GM12891 (cell line): ENCODE measurements around the gene FOXN3.

Experiments used
- DNase-seq: peaks from one replicate; pipeline ENCODE4 v3.0.0; 2011; ENCODE audit warnings: low spot score; ENCODE audit not compliant: insufficient read length
- FAIRE-seq: peaks from 2 replicates; lab custom pipeline; 2011; peaks lifted over from hg19 to GRCh38; lab: Jason Lieb, UNC
- PAX5 ChIP-seq: IDR thresholded peaks from 2 replicates; pipeline ENCODE4 v1.6.1; 2011; ENCODE audit warnings: low read length, moderate library complexity, mild to moderate bottlenecking; ENCODE audit not compliant: insufficient read depth, severe bottlenecking
- POLR2A ChIP-seq: IDR thresholded peaks from 2 replicates; pipeline ENCODE4 v1.6.1; 2011; ENCODE audit warnings: low read depth, low read length, control low read depth
- POLR2AphosphoS5 ChIP-seq: IDR thresholded peaks from 2 replicates; pipeline ENCODE4 v1.6.1; 2011; ENCODE audit warnings: low read depth, low read length, control low read depth
- POU2F2 ChIP-seq: IDR thresholded peaks from 2 replicates; pipeline ENCODE4 v1.6.1; 2011; ENCODE audit warnings: low read depth, mild to moderate bottlenecking, control low read depth, low read length, moderate library complexity
- SPI1 ChIP-seq: IDR thresholded peaks from 2 replicates; pipeline ENCODE4 v1.6.1; 2011; ENCODE audit warnings: low read depth, low read length, control low read depth
- TAF1 ChIP-seq: IDR thresholded peaks from 2 replicates; pipeline ENCODE4 v1.6.1; 2011; ENCODE audit warnings: low read depth, low read length, control low read depth

Gene FOXN3

GRCh38 chr14:89141862-89142261 is 275.2 kb downstream of the FOXN3 start:
- FAIRE-seq, result no peak
- no peak for DNase-seq
- no peak for TF ChIP-seq SPI1
- no peak for TF ChIP-seq POU2F2
- no peak for TF ChIP-seq TAF1
- TF ChIP-seq POLR2A, result no peak
- TF ChIP-seq POLR2AphosphoS5, result no peak
- no peak for TF ChIP-seq PAX5

DNA sequence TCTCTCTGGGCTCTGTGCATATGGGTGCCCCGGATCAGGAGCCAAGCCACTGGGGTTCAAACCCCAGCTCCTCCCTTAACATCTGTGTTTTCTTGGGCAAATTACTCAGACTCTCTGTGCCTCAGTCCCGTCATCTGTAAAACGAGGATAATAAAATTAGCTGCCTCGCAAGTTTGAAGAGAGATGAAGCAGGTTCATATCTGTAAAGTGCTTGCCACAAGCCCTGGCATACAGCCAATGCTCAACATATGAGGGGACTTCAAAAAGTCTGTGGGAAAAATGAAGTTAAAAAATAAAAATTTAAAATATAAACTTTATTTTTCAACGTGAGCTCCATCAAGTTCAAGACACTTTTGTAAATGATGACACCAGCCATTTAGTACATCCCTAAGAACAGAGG is 276.7 kb downstream of the FOXN3 start:
- TF ChIP-seq TAF1 (no peak), PAX5 (no peak), POLR2A (no peak), SPI1 (no peak), POLR2AphosphoS5 (no peak), POU2F2 (no peak)
- DNase-seq, result no peak
- FAIRE-seq, result no peak

- FAIRE-seq, result no peak
- TF ChIP-seq TAF1 (no peak), POU2F2 (no peak), PAX5 (no peak), POLR2AphosphoS5 (no peak), SPI1 (no peak), POLR2A (no peak)
- DNase-seq, result no peak
Observed at GRCh38 chr14:89139404-89140247, 277.4 kb downstream of the FOXN3 start.

DNA sequence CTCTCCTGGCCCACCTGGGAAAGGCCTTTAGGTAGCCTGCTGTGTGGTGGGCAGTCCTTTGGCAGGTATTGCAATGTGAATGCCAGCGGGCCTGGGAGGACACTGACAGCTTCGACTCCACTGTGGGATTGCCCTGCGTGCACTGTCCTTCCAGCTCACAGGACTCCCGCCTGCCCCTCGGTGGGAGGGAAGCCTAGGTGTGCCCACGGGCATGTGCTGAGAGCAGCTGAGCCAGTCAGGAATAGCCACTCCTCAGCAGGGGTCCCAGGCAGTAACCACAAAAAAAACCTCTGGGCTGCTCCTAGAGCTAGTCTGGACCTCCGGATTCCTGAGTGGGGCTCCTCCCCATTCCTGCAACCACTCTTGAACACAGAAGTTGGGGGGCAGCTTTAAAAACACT is 278.2 kb downstream of the FOXN3 start:
- no peak for FAIRE-seq
- DNase-seq, result no peak
- TF ChIP-seq PAX5 (no peak), SPI1 (no peak), POLR2AphosphoS5 (no peak), POU2F2 (no peak), TAF1 (no peak), POLR2A (no peak)

- FAIRE-seq, result no peak
- no peak for DNase-seq
- TF ChIP-seq PAX5 (no peak), SPI1 (no peak), POLR2A (no peak), POU2F2 (no peak), TAF1 (no peak), POLR2AphosphoS5 (no peak)
Observed at GRCh38 chr14:89137526-89138163, 279.4 kb downstream of the FOXN3 start.

GRCh38 chr14:89136587-89136986 is 280.4 kb downstream of the FOXN3 start:
- DNase-seq (no peak), FAIRE-seq (no peak)
- TF ChIP-seq SPI1, result no peak
- TF ChIP-seq PAX5, result no peak
- no peak for TF ChIP-seq POU2F2
- no peak for TF ChIP-seq TAF1
- TF ChIP-seq POLR2A, result no peak
- TF ChIP-seq POLR2AphosphoS5, result no peak

- FAIRE-seq (no peak), DNase-seq (no peak)
- TF ChIP-seq SPI1 (no peak), POLR2AphosphoS5 (no peak), PAX5 (no peak), POLR2A (no peak), POU2F2 (no peak), TAF1 (no peak)
Observed at GRCh38 chr14:89134640-89135039, 282.4 kb downstream of the FOXN3 start.

DNA sequence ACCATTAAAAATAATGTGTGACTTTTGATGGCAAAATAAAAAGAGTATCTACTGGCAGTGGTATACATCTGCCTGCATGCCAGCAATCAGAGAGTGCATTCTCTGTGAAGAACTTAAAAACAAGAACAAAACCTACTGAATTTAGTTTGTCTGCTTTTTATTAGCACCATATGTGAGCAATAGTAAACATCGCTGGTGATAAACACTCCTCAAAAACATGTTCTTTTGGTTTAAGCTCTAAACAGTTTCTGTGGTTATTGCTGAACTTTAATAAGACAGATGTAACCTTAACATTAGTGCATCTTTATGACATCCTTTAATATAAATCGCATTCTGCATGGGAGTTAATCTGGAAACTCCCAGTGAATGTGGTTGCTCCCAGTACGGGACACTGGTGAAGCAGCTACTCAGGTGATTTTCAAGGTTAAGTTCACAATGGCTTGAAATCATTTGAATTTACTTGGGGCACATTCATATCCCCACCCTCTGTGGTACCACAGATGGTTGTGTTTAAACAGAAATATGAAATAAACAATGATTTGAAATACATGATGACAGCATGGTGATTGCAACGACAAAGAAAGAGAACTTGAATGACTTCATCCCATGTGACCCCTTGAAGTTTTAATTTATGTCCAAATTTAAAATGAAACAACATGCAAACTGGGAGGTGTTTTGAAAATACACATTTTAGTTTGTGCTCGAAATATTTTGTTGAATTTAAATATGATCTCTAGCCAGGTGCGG is 285.9 kb downstream of the FOXN3 start:
- TF ChIP-seq SPI1, result no peak
- TF ChIP-seq TAF1, result no peak
- TF ChIP-seq POLR2AphosphoS5, result no peak
- TF ChIP-seq PAX5, result no peak
- TF ChIP-seq POLR2A, result no peak
- TF ChIP-seq POU2F2, result no peak
- DNase-seq, result no peak
- no peak for FAIRE-seq

GRCh38 chr14:89129570-89129969 is 287.5 kb downstream of the FOXN3 start:
- no peak for TF ChIP-seq TAF1
- no peak for TF ChIP-seq POU2F2
- no peak for TF ChIP-seq POLR2A
- no peak for TF ChIP-seq PAX5
- no peak for TF ChIP-seq POLR2AphosphoS5
- TF ChIP-seq SPI1, result no peak
- DNase-seq (no peak), FAIRE-seq (no peak)
